GM12865 (cell line): ENCODE results near the gene AFG1L.

ENCODE experiments used
- DNase-seq: peaks from one replicate; pipeline ENCODE4 v3.0.0; 2010; ENCODE audit warnings: low read depth
- H3K4me3 ChIP-seq: 2 replicates; pipeline ENCODE4 v1.5.1; 2011; ENCODE audit warnings: mild to moderate bottlenecking, low read depth, low read length, control low read depth
- CTCF ChIP-seq: IDR thresholded peaks from 2 replicates; pipeline ENCODE4 v1.5.1; 2011; ENCODE audit warnings: low read length, control low read depth, low read depth, inconsistent platforms; ENCODE audit not compliant: insufficient read depth; ENCODE audit errors: missing control alignments

The AFG1L gene

GRCh38 chr6:108568551-108569305, 273.9 kb downstream of the AFG1L start:
- no peak overlapping the region for H3K4me3 ChIP-seq
- DNase-seq: no peak
- no peak for TF ChIP-seq CTCF

GRCh38 chr6:108570517-108570916, 275.7 kb downstream of the AFG1L start:
- H3K4me3 ChIP-seq: no peak overlapping the region
- peak; percentile 8 for DNase-seq
- TF ChIP-seq CTCF: no peak

GRCh38 chr6:108574457-108575141, 279.7 kb downstream of the AFG1L start:
- no peak overlapping the region for H3K4me3 ChIP-seq
- DNase-seq: no peak
- no peak for TF ChIP-seq CTCF
